GM19397 (cell line): ENCODE results near the gene HS6ST3.
"Not testable (repeated sequence)": the region's sequence is repeated elsewhere in the genome, so short reads cannot be mapped to it uniquely, and the experiment has no call there.

ENCODE experiments used
- ATAC-seq: cut with Tn5 transposase; IDR thresholded peaks from one replicate; pipeline ENCODE4 v1.9.1; 2021; ENCODE audit warnings: mild to moderate bottlenecking, moderate library complexity; ENCODE audit not compliant: unreplicated experiment

Gene HS6ST3

GRCh38 chr13:96091164-96092117 is 1.5 kb downstream of the HS6ST3 start:
- no peak for ATAC-seq

- no peak for ATAC-seq
Measured at GRCh38 chr13:96093296-96094006, 3.5 kb downstream of the HS6ST3 start.

GRCh38 chr13:96100457-96101220 is 10.7 kb downstream of the HS6ST3 start:
- no peak for ATAC-seq

- ATAC-seq = no peak
Measured at GRCh38 chr13:96104516-96104915, 14.6 kb downstream of the HS6ST3 start.

- not testable (repeated sequence) for ATAC-seq
Measured at GRCh38 chr13:96108072-96108471, 18.2 kb downstream of the HS6ST3 start.

GRCh38 chr13:96109125-96109524 is 19.2 kb downstream of the HS6ST3 start:
- no peak for ATAC-seq

- ATAC-seq = no peak
Measured at GRCh38 chr13:96112936-96113335, 23.0 kb downstream of the HS6ST3 start.

- ATAC-seq = not testable (repeated sequence)
Measured at GRCh38 chr13:96115368-96115767, 25.5 kb downstream of the HS6ST3 start.

- ATAC-seq = no peak
Measured at GRCh38 chr13:96119921-96120320, 30.0 kb downstream of the HS6ST3 start.

- ATAC-seq = no peak
Measured at GRCh38 chr13:96130818-96131340, 41.0 kb downstream of the HS6ST3 start.

- ATAC-seq = no peak
Measured at GRCh38 chr13:96141032-96141431, 51.1 kb downstream of the HS6ST3 start.

GRCh38 chr13:96159725-96160124 is 69.8 kb downstream of the HS6ST3 start:
- ATAC-seq = no peak

GRCh38 chr13:96161141-96161540 is 71.2 kb downstream of the HS6ST3 start:
- ATAC-seq = no peak

GRCh38 chr13:96165840-96166239 is 75.9 kb downstream of the HS6ST3 start:
- ATAC-seq = no peak

- no peak for ATAC-seq
Measured at GRCh38 chr13:96172066-96172465, 82.2 kb downstream of the HS6ST3 start.

GRCh38 chr13:96178759-96179158 is 88.9 kb downstream of the HS6ST3 start:
- ATAC-seq = no peak

GRCh38 chr13:96179309-96179708 is 89.4 kb downstream of the HS6ST3 start:
- ATAC-seq = no peak

GRCh38 chr13:96181911-96182310 is 92.0 kb downstream of the HS6ST3 start:
- ATAC-seq = no peak

- ATAC-seq = no peak
Measured at GRCh38 chr13:96185818-96186217, 95.9 kb downstream of the HS6ST3 start.

- ATAC-seq = no peak
Measured at GRCh38 chr13:96191367-96191766, 101.5 kb downstream of the HS6ST3 start.

GRCh38 chr13:96193728-96194310 is 103.9 kb downstream of the HS6ST3 start:
- ATAC-seq = no peak
